NCI-H128 (cell line): ENCODE results near the gene PRR20A.
"Not testable (repeated sequence)": the region's sequence is repeated elsewhere in the genome, so short reads cannot be mapped to it uniquely, and the experiment has no call there.

Experiments
- DNase-seq: peaks from one replicate; lab custom pipeline; 2025; ENCODE audit not compliant: unreplicated experiment; lab: John Stamatoyannopoulos, UW

PRR20A gene

GRCh38 chr13:57140235-57140968, at the start of gene PRR20A:
Gene PRR20A (plus strand): TSS chr13:57140918. CDS start chr13:57141305, 387 bp downstream.
- DNase-seq = not testable (repeated sequence)

GRCh38 chr13:57114945-57115344, 25.8 kb upstream of the PRR20A start:
- DNase-seq = no peak

- DNase-seq = no peak
These were observed 17.0 kb upstream of the PRR20A start for GRCh38 chr13:57123681-57124080.

- no peak for DNase-seq
These were observed 11.8 kb upstream of the PRR20A start for GRCh38 chr13:57128909-57129308.

GRCh38 chr13:57136093-57136492, 4.6 kb upstream of the PRR20A start:
- DNase-seq = no peak

- DNase-seq = no peak
These were observed 3.1 kb upstream of the PRR20A start for GRCh38 chr13:57137585-57137984.

GRCh38 chr13:57138988-57139387, 1.7 kb upstream of the PRR20A start:
- no peak for DNase-seq

GRCh38 chr13:57139781-57140180, 937 bp upstream of the PRR20A start:
- not testable (repeated sequence) for DNase-seq

GRCh38 chr13:57147188-57147587, 6.5 kb downstream of the PRR20A start, which contains the start of gene PRR20B:
Gene PRR20B (plus strand): TSS chr13:57147488. CDS start chr13:57147875, 387 bp downstream.
- not testable (repeated sequence) for DNase-seq

GRCh38 chr13:57148106-57148505, 7.4 kb downstream of the PRR20A start:
- DNase-seq = not testable (repeated sequence)

GRCh38 chr13:57153761-57154160, 13.0 kb downstream of the PRR20A start, which contains the start of gene PRR20C:
Gene PRR20C (plus strand): TSS chr13:57154061. CDS start chr13:57154448, 387 bp downstream.
- not testable (repeated sequence) for DNase-seq

GRCh38 chr13:57160332-57160731, 19.6 kb downstream of the PRR20A start, which contains the start of gene PRR20D:
Gene PRR20D (plus strand): TSS chr13:57160632. CDS start chr13:57161019, 387 bp downstream.
- not testable (repeated sequence) for DNase-seq

GRCh38 chr13:57166897-57167296, 26.2 kb downstream of the PRR20A start, which contains the start of gene PRR20E:
Gene PRR20E (plus strand): TSS chr13:57167197. CDS start chr13:57167584, 387 bp downstream.
- DNase-seq = not testable (repeated sequence)

- no peak for DNase-seq
These were observed 50.9 kb downstream of the PRR20A start for GRCh38 chr13:57191667-57192066.
